PC-9 (cell line): ENCODE data around the gene TMEM50A.

ENCODE experiments used
- CTCF ChIP-seq: fragments of 200-600 bp; sonication (generic); conservative IDR thresholded peaks from 2 replicates; pipeline ENCODE4 v1.6.1; 2017; ENCODE audit warnings: mixed run types, antibody characterized with exemption, mild to moderate bottlenecking, moderate library complexity
- EZH2 ChIP-seq: fragments of 200-600 bp; sonication (generic); IDR thresholded peaks from 2 replicates; pipeline ENCODE4 v1.8.0; 2017; ENCODE audit warnings: antibody characterized with exemption, low read depth

GRCh38 chr1:25369241-25369640 lies 31.1 kb downstream of the TMEM50A start:
- TF ChIP-seq CTCF: no peak
- TF ChIP-seq EZH2: no peak
